ENCODE measurements around the gene SAE1.
A peak's percentile ranks its signal among the peaks of the same experiment; 100 is the strongest.
"Not testable (repeated sequence)": the region's sequence is repeated elsewhere in the genome, so short reads cannot be mapped to it uniquely, and the experiment has no call there.

SAE1 gene

GRCh38 chr19:47132194-47132852 lies 1.7 kb downstream of the SAE1 start:
- DNase-seq: no peak

GRCh38 chr19:47133021-47133471 lies 2.4 kb downstream of the SAE1 start:
- no peak for DNase-seq

GRCh38 chr19:47134545-47134944 lies 3.9 kb downstream of the SAE1 start:
- DNase-seq: no peak

- DNase-seq: no peak
Measured at GRCh38 chr19:47135156-47135555, 4.5 kb downstream of the SAE1 start.

- not testable (repeated sequence) for DNase-seq
Measured at GRCh38 chr19:47141252-47141651, 10.6 kb downstream of the SAE1 start.

- DNase-seq: peak; percentile 29
Measured at GRCh38 chr19:47141695-47142094, 11.1 kb downstream of the SAE1 start.

- DNase-seq: no peak
Measured at GRCh38 chr19:47142779-47143178, 12.1 kb downstream of the SAE1 start.

- DNase-seq: no peak
Measured at GRCh38 chr19:47143322-47144073, 12.9 kb downstream of the SAE1 start.

GRCh38 chr19:47144630-47145029 lies 14.0 kb downstream of the SAE1 start:
- no peak for DNase-seq

GRCh38 chr19:47145639-47146486 lies 15.2 kb downstream of the SAE1 start:
- DNase-seq: no peak

GRCh38 chr19:47146920-47147319 lies 16.3 kb downstream of the SAE1 start:
- no peak for DNase-seq

- peak; percentile 34 for DNase-seq
Measured at GRCh38 chr19:47151627-47152026, 21.0 kb downstream of the SAE1 start.

GRCh38 chr19:47152205-47152604 lies 21.6 kb downstream of the SAE1 start:
- DNase-seq: no peak

GRCh38 chr19:47152632-47153031 lies 22.0 kb downstream of the SAE1 start:
- no peak for DNase-seq

- DNase-seq: no peak
Measured at GRCh38 chr19:47153266-47153665, 22.6 kb downstream of the SAE1 start.

GRCh38 chr19:47155148-47155547 lies 24.5 kb downstream of the SAE1 start:
- DNase-seq: no peak

- peak; percentile 82 for DNase-seq
Measured at GRCh38 chr19:47156861-47157430, 26.3 kb downstream of the SAE1 start.

- DNase-seq: peak; percentile 76
Measured at GRCh38 chr19:47157431-47158321, 27.0 kb downstream of the SAE1 start.

- DNase-seq: no peak
Measured at GRCh38 chr19:47158367-47158791, 27.7 kb downstream of the SAE1 start.

- DNase-seq: no peak
Measured at GRCh38 chr19:47158879-47159503, 28.4 kb downstream of the SAE1 start.

- DNase-seq: no peak
Measured at GRCh38 chr19:47161876-47162489, 31.3 kb downstream of the SAE1 start.

Data from hematopoietic multipotent progenitor cell treated with erythropoietin and hydrocortisone succinate and interleukin-3 and kit ligand, for 4 days (in vitro differentiated cells).